ENCODE results near the gene KCP.

The KCP gene

GRCh38 chr7:128906001-128906765, 4.3 kb downstream of the KCP start:
- no peak overlapping the region for H3K27ac Mint-ChIP-seq
- peaks cover 23% of the 10 kb centered on the region for H3K27me3 Mint-ChIP-seq (ENCODE audit: low read depth)
- peaks cover 5% of the 10 kb centered on the region for H3K9me3 Mint-ChIP-seq
- H3K4me3 Mint-ChIP-seq, result peak overlapping the region in 1 of 3 experiments; percentile 22
- peaks cover 44% of the 10 kb centered on the region for H3K36me3 Mint-ChIP-seq (ENCODE audit: low read depth)
- TF ChIP-seq CTCF (IDR thresholded peaks at IDR 0.05; ENCODE audit: unreplicated experiment in 3 of 3), result no peak
- H3K4me1 Mint-ChIP-seq, result peaks cover 22% of the 10 kb centered on the region

GRCh38 chr7:128904381-128905197, 5.9 kb downstream of the KCP start:
- Mint-ChIP-seq H3K27ac (peak overlapping the region in 1 of 3 experiments; percentile 64), H3K4me3 (no peak overlapping the region), H3K27me3 (ENCODE audit: low read depth) (peaks cover 19% of the 10 kb centered on the region), H3K9me3 (peaks cover 11% of the 10 kb centered on the region), H3K36me3 (ENCODE audit: low read depth) (peaks cover 60% of the 10 kb centered on the region), H3K4me1 (peaks cover 12% of the 10 kb centered on the region)
- peak; percentile 37 to 58 (median 52) for TF ChIP-seq CTCF (IDR thresholded peaks at IDR 0.05; ENCODE audit: unreplicated experiment in 3 of 3)

- TF ChIP-seq CTCF (IDR thresholded peaks at IDR 0.05; ENCODE audit: unreplicated experiment in 3 of 3), result no peak
- Mint-ChIP-seq H3K4me1 (peaks cover 5% of the 10 kb centered on the region), H3K36me3 (ENCODE audit: low read depth) (peaks cover 65% of the 10 kb centered on the region), H3K4me3 (no peak overlapping the region), H3K27me3 (ENCODE audit: low read depth) (peaks cover 11% of the 10 kb centered on the region), H3K27ac (no peak overlapping the region), H3K9me3 (peaks cover 11% of the 10 kb centered on the region)
These were observed 6.7 kb downstream of the KCP start for GRCh38 chr7:128903621-128904361.

GRCh38 chr7:128902761-128903585, 7.5 kb downstream of the KCP start:
- H3K4me1 Mint-ChIP-seq, result peaks cover 4% of the 10 kb centered on the region
- peaks cover 71% of the 10 kb centered on the region for H3K36me3 Mint-ChIP-seq (ENCODE audit: low read depth)
- no peak for TF ChIP-seq CTCF (IDR thresholded peaks at IDR 0.05; ENCODE audit: unreplicated experiment in 3 of 3)
- H3K27me3 Mint-ChIP-seq (ENCODE audit: low read depth), result peaks cover 11% of the 10 kb centered on the region
- no peak overlapping the region for H3K4me3 Mint-ChIP-seq
- H3K27ac Mint-ChIP-seq, result no peak overlapping the region
- peaks cover 15% of the 10 kb centered on the region for H3K9me3 Mint-ChIP-seq

- H3K27ac Mint-ChIP-seq, result no peak overlapping the region
- peaks cover 2% of the 10 kb centered on the region for H3K27me3 Mint-ChIP-seq (ENCODE audit: low read depth)
- TF ChIP-seq CTCF (IDR thresholded peaks at IDR 0.05; ENCODE audit: unreplicated experiment in 3 of 3), result no peak
- H3K4me3 Mint-ChIP-seq, result no peak overlapping the region
- no peaks in the 10 kb centered on the region for H3K4me1 Mint-ChIP-seq
- H3K9me3 Mint-ChIP-seq, result peaks cover 15% of the 10 kb centered on the region
- peaks cover 78% of the 10 kb centered on the region for H3K36me3 Mint-ChIP-seq (ENCODE audit: low read depth)
These were observed 10.3 kb downstream of the KCP start for GRCh38 chr7:128900237-128900636.

All from nephron (organoid).